Measurements from ENCODE around the gene GPR143. TPM values are rescaled to one million over a fixed set of nuclear protein-coding genes. Genes with fewer than 3 reads are reported as not detected.
"Not testable (repeated sequence)": the region's sequence is repeated elsewhere in the genome, so short reads cannot be mapped to it uniquely, and the experiment has no call there.

GPR143 gene
- total RNA-seq, 4 donors from 2014 or later: 2.2 to 4.4 (median 3.6) TPM

DNA sequence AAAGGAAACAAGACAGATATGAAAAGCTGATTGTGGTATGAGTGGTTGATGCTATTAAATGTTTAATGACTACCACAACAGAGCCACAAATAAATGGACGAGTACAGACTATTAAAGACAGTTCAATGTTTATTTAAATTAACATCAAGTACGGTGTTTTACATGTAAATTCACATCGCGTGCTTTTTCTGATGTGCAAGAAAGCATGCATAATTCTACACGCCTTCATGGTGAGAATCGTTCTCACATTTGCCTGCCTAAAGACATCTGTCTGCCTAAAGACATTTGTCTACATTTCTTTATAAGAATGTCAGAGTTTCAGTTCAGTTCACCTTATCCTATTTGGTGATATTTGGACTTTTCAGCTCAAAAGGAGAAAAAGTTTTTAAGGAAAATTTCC is 7.3 kb upstream of the GPR143 start:
- intact Hi-C loops (cut with DNase I; ENCODE audit: low total_unique reads): no loop called here
- no peak for DNase-seq (ENCODE audit: low spot score in 2 of 2)
- 74 to 79% methylated on average over 6 of the region's 6 CpGs for WGBS, 2 donors
- H3K4me3 ChIP-seq (ENCODE audit: low read depth, poor library complexity, severe bottlenecking): no peak overlapping the region
- TF ChIP-seq, protein P1, sequence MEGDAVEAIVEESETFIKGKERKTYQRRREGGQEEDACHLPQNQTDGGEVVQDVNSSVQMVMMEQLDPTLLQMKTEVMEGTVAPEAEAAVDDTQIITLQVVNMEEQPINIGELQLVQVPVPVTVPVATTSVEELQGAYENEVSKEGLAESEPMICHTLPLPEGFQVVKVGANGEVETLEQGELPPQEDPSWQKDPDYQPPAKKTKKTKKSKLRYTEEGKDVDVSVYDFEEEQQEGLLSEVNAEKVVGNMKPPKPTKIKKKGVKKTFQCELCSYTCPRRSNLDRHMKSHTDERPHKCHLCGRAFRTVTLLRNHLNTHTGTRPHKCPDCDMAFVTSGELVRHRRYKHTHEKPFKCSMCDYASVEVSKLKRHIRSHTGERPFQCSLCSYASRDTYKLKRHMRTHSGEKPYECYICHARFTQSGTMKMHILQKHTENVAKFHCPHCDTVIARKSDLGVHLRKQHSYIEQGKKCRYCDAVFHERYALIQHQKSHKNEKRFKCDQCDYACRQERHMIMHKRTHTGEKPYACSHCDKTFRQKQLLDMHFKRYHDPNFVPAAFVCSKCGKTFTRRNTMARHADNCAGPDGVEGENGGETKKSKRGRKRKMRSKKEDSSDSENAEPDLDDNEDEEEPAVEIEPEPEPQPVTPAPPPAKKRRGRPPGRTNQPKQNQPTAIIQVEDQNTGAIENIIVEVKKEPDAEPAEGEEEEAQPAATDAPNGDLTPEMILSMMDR (IDR thresholded peaks at IDR 0.05): no peak
- no peak for TF ChIP-seq POLR2A (IDR thresholded peaks at IDR 0.05)

DNA sequence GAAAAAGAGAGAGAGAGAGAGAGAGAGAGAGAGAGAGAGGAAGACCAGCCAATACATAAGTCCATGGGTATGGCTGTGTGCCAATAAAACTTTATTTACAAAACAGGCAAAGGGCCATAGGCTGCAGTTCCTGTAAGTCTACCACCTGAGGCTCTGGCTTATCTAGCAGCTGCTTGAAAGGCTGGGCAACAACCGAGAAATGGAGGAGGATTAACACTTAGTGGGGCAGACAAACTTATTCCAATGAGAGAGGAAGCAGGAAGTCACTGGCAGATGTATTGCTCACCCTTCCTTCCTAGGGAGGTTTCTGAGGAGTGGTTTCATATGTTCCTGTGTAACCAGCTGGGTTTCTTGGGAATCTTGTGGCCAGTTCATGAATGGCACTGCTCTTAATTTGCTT is 4.7 kb upstream of the GPR143 start:
- 11 to 33% methylated on average over 1 of the region's 1 CpG for WGBS, 2 donors
- H3K4me3 ChIP-seq (ENCODE audit: low read depth, poor library complexity, severe bottlenecking): no peak overlapping the region
- intact Hi-C loops (cut with DNase I; ENCODE audit: low total_unique reads): no loop called here
- TF ChIP-seq POLR2A (IDR thresholded peaks at IDR 0.05): no peak
- TF ChIP-seq, protein P1 (IDR thresholded peaks at IDR 0.05): no peak
- DNase-seq (ENCODE audit: low spot score in 2 of 2): peak in 1 of 2 donors; percentile 3

DNA sequence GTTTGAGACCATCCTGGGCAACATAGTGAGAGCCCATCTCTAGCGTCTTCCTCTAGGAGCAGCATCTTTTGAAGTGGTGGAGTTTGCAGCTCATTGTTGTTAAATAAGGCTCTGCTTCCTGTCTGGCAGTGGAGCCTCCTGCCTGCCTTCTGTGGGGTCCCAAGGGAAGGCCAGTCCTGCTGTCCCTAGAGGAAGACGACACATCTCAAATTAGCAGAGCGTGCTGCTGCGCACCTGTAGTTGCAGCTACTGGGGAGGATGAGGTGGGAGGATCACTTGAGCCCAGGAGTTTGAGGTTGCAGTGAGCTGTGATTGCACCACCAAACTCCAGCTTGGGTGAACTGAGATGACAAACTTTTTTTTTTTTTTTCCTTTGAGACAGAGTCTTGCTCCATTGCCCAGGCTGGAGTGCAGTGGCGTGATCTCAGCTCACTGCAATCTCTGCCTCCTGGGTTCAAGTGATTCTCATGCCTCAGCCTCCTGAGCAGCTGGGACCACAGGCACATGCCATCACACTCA is 2.7 kb upstream of the GPR143 start:
- H3K4me3 ChIP-seq (ENCODE audit: low read depth, poor library complexity, severe bottlenecking); DNase-seq (ENCODE audit: low spot score in 2 of 2); intact Hi-C loops (cut with DNase I; ENCODE audit: low total_unique reads): not testable (repeated sequence)
- WGBS, 2 donors: 80 to 86% methylated on average over 5 of the region's 5 CpGs

DNA sequence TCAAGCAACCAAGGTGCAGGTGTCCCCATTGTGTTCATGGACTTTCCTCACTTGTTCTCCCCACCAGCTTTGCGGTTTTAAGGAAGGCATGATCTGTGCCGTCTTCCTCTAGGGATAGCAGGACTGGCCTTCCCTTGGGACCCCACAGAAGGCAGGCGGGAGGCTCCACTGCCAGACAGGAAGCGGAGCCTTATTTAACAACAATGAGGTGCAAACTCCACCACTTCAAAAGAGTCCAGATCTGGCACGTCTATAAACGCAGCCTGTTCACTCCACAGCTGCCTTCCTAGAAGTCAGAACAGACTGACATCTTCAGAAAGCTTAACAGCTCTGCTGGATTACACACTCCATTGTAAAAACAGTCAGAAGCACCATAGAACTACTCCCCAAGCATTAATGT is 1.7 kb upstream of the GPR143 start:
- TF ChIP-seq POLR2A (IDR thresholded peaks at IDR 0.05): no peak
- TF ChIP-seq, protein P1 (IDR thresholded peaks at IDR 0.05): no peak
- 54 to 59% methylated on average over 5 to 6 of the region's 6 CpGs for WGBS, 2 donors
- no peak overlapping the region for H3K4me3 ChIP-seq (ENCODE audit: low read depth, poor library complexity, severe bottlenecking)
- DNase-seq (ENCODE audit: low spot score in 2 of 2): no peak
- intact Hi-C loops (cut with DNase I; ENCODE audit: low total_unique reads): no loop called here

DNA sequence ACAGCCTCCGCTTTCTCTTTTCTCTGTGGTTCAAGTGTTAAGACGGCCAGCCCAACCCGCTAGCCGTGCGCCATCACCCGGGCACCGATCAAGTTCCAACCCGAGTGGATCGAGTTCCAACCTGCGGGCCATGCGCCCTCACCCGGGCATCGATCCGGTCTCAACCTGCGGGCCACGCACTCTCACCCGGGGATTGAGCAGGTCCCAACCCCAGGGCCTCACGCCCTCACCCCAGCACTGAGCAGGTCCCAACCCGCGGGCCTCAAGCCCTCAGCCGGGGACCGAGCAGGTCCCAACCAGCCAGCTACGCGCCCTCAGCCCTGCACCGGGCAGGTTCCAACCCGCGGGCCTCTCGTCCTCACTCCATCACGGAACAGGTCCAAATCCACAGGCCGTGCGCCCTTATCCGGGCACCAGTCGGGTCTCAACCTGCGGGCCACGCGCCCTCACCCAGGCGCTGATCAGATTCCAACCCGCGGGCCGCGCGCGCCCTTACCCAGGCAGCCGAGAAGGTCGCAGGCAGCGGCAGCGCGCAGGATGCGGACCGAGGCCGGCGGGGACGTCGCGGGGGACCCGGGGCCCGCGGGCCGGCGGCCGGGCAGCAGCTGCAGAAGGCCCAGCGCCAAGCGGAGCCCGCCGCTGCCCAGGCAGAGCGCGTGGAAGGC is 443 bp downstream of the GPR143 start:
- TF ChIP-seq POLR2A (IDR thresholded peaks at IDR 0.05): no peak
- TF ChIP-seq, protein P1 (IDR thresholded peaks at IDR 0.05): no peak
- H3K4me3 ChIP-seq (ENCODE audit: low read depth, poor library complexity, severe bottlenecking): no peak overlapping the region

DNA sequence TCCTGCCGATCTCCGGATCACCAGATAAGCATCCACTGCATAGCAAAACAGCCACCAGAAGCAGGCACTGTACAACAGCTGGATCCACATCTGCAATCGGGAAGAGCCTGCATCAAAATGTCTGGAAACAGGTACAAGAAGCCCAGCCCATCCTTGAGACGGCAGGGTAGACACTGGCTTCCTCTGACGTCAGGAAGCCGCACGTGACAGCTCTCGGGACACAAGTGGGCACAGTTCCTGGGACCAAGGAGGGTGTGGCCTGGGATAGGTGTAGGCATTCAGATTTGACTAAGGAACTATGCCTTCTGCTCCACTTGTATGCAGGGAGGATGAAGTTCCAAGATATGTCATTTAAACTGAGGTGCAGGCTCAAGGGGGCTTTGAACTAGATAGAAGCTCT is 6.3 kb downstream of the GPR143 start:
- no peak for DNase-seq (ENCODE audit: low spot score in 2 of 2)
- TF ChIP-seq POLR2A (IDR thresholded peaks at IDR 0.05): no peak
- TF ChIP-seq, protein P1 (IDR thresholded peaks at IDR 0.05): no peak
- 62 to 70% methylated on average over 8 of the region's 8 CpGs for WGBS, 2 donors
- intact Hi-C loops (cut with DNase I; ENCODE audit: low total_unique reads): no loop called here
- H3K4me3 ChIP-seq (ENCODE audit: low read depth, poor library complexity, severe bottlenecking): no peak overlapping the region

More for the DNA sequence above, 443 bp downstream of the GPR143 start:
- WGBS, 2 donors: 27 to 38% methylated on average over 22 to 34 of the region's 67 CpGs
- DNase-seq (ENCODE audit: low spot score in 2 of 2): no peak
- intact Hi-C loops (cut with DNase I; ENCODE audit: low total_unique reads): no loop called here

All from lower leg skin (tissue), 4 donors.